Prostate gland (tissue), 2 donors: ENCODE data around the gene BPIFB6. TPM values are rescaled to one million over a fixed set of nuclear protein-coding genes. Genes with fewer than 3 reads are reported as not detected.
A peak's percentile ranks its signal among the peaks of the same experiment; 100 is the strongest.

Experiments used
- DNase-seq: peaks from one replicate; pipeline ENCODE4 v3.0.0-alpha.2; 2019; ENCODE audit warnings: low spot score
- H3K27ac ChIP-seq, 2 donors: fragments of 200-600 bp; sonication (generic); 2 replicates each; pipeline ENCODE4 v1.5.1; 2017 to 2019
- H3K27me3 ChIP-seq: fragments of 200-600 bp; sonication (generic); replicated peaks from 2 replicates; pipeline ENCODE4 v1.5.1; 2019; ENCODE audit not compliant: insufficient read depth
- H3K36me3 ChIP-seq, 2 donors: fragments of 200-600 bp; sonication (generic); 1 replicate in 1 of 2; 2 replicates in 1 of 2; pipeline versions ENCODE4 v1.5.1 to v1.8.1; 2017 to 2019
- H3K4me1 ChIP-seq: fragments of 200-600 bp; sonication (generic); replicated peaks from 2 replicates; pipeline ENCODE4 v1.5.1; 2019
- H3K4me3 ChIP-seq, 2 donors: fragments of 200-600 bp; sonication (generic); 2 replicates each; pipeline ENCODE4 v1.5.1; 2017 to 2019
- H3K9me3 ChIP-seq: fragments of 200-600 bp; sonication (generic); 2 replicates; pipeline ENCODE4 v1.5.1; 2017
- POLR2A ChIP-seq: fragments of 450-650 bp; IDR thresholded peaks from one replicate; pipeline ENCODE4 v1.6.1; 2016; ENCODE audit warnings: antibody characterized with exemption, mild to moderate bottlenecking
- POLR2AphosphoS5 ChIP-seq: sonication (generic); formaldehyde crosslinking; IDR thresholded peaks from one replicate; pipeline ENCODE4 v1.6.1; 2017; ENCODE audit warnings: antibody characterized with exemption
- WGBS: methylation state at CpG from one replicate; pipeline ENCODE4 v1.1.5; 2018; 5-methylcytosine and 5-hydroxymethylcytosine counted together
- intact Hi-C: fragments of 100-400 bp; cut with DNase I; formaldehyde crosslinking; loops from one replicate; pipeline ENCODE4 v1.14.2; 2022
- total RNA-seq, 2 donors: library from RNA; depleted of rRNA; stranded (reverse); fragments of >200 nt; gene quantifications; one replicate each; pipeline ENCODE4 v1.1.0, GENCODE V29; 2016
- TF ChIP-seq, protein P1 (sequence below), 4 experiments: fragments of 200-600 bp in 2 of 4; fragments of 450-650 bp in 2 of 4; sonication (generic) in 2 of 4; IDR thresholded peaks; 1 replicate in 3 of 4; 2 replicates in 1 of 4; pipeline ENCODE4 v1.5.1; 2016 to 2019; ENCODE audit warnings: antibody characterized with exemption in 4 of 4, mild to moderate bottlenecking in 2 of 4, moderate library complexity in 2 of 4

BPIFB6 gene
- total RNA-seq, 2 donors from 2014 or later, result not detected

GRCh38 chr20:32993496-32994050, 37.9 kb upstream of the BPIFB6 start:
- DNase-seq, result no peak
- Histone ChIP-seq H3K4me1 (no peaks in the 10 kb centered on the region), H3K9me3 (no peaks in the 10 kb centered on the region), H3K36me3 (no peaks in the 10 kb centered on the region), H3K27me3 (no peaks in the 10 kb centered on the region), H3K4me3 (no peak overlapping the region), H3K27ac (no peak overlapping the region)
- 82% methylated on average over 8 of the region's 8 CpGs for WGBS
- TF ChIP-seq POLR2AphosphoS5 (no peak), POLR2A (no peak)
- TF ChIP-seq, protein P1, sequence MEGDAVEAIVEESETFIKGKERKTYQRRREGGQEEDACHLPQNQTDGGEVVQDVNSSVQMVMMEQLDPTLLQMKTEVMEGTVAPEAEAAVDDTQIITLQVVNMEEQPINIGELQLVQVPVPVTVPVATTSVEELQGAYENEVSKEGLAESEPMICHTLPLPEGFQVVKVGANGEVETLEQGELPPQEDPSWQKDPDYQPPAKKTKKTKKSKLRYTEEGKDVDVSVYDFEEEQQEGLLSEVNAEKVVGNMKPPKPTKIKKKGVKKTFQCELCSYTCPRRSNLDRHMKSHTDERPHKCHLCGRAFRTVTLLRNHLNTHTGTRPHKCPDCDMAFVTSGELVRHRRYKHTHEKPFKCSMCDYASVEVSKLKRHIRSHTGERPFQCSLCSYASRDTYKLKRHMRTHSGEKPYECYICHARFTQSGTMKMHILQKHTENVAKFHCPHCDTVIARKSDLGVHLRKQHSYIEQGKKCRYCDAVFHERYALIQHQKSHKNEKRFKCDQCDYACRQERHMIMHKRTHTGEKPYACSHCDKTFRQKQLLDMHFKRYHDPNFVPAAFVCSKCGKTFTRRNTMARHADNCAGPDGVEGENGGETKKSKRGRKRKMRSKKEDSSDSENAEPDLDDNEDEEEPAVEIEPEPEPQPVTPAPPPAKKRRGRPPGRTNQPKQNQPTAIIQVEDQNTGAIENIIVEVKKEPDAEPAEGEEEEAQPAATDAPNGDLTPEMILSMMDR (IDR thresholded peaks at IDR 0.05), result no peak
- intact Hi-C loops, result no loop called here

GRCh38 chr20:32995802-32996201, 35.6 kb upstream of the BPIFB6 start:
- no peak for DNase-seq
- intact Hi-C loops, result no loop called here
- no peak overlapping the region for H3K27ac ChIP-seq
- H3K36me3 ChIP-seq, result no peaks in the 10 kb centered on the region
- H3K4me1 ChIP-seq, result no peaks in the 10 kb centered on the region
- no peaks in the 10 kb centered on the region for H3K27me3 ChIP-seq
- no peak overlapping the region for H3K4me3 ChIP-seq
- TF ChIP-seq POLR2AphosphoS5, result no peak
- no peak for TF ChIP-seq POLR2A
- TF ChIP-seq, protein P1 (IDR thresholded peaks at IDR 0.05), result peak in 2 of 4 experiments; percentile 11 to 15
- no peaks in the 10 kb centered on the region for H3K9me3 ChIP-seq

DNA sequence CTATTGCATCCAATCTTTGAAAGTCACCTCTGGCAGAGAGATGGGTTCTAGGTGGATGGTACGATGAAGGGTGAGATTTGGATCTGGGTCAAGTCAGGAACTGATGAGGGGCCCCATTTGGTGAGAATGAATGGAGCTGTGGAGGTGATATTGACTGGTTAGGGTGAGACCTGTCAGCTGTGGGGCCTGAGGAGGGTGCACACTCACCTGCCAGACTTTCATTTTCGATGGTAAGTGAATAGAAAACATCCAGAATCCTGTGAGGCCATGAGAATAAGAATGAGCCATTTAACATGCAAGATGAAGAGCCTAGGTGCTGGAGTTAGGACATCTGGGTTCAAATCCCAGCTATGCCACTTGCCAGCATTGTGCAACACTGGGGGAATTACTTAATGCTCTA, 34.0 kb upstream of the BPIFB6 start:
- H3K4me3 ChIP-seq, result no peak overlapping the region
- H3K36me3 ChIP-seq, result no peaks in the 10 kb centered on the region
- no peak overlapping the region for H3K27ac ChIP-seq
- intact Hi-C loops, result no loop called here
- H3K4me1 ChIP-seq, result no peaks in the 10 kb centered on the region
- DNase-seq, result no peak
- 86% methylated on average over 2 of the region's 2 CpGs for WGBS
- no peaks in the 10 kb centered on the region for H3K9me3 ChIP-seq
- no peak for TF ChIP-seq POLR2A
- TF ChIP-seq POLR2AphosphoS5, result no peak
- TF ChIP-seq, protein P1 (IDR thresholded peaks at IDR 0.05), result no peak
- no peaks in the 10 kb centered on the region for H3K27me3 ChIP-seq

GRCh38 chr20:32999603-33000250, 31.7 kb upstream of the BPIFB6 start:
- Histone ChIP-seq H3K9me3 (no peaks in the 10 kb centered on the region), H3K36me3 (no peaks in the 10 kb centered on the region), H3K4me1 (no peaks in the 10 kb centered on the region), H3K4me3 (no peak overlapping the region), H3K27me3 (no peaks in the 10 kb centered on the region), H3K27ac (no peak overlapping the region)
- TF ChIP-seq POLR2A (no peak), POLR2AphosphoS5 (no peak)
- TF ChIP-seq, protein P1 (IDR thresholded peaks at IDR 0.05), result no peak
- WGBS, result 72% methylated on average over 9 of the region's 9 CpGs
- no peak for DNase-seq
- intact Hi-C loops, result no loop called here
